Parathyroid adenoma (tissue), 2 donors: ENCODE results near the gene CTBP2.

Source experiments
- H2AFZ ChIP-seq: fragments of 300-600 bp; sonication (generic); one replicate; pipeline ENCODE4 v1.7.0; 2017; ENCODE audit warnings: antibody characterized with exemption, mild to moderate bottlenecking
- H3K27ac ChIP-seq: fragments of 300-600 bp; sonication (generic); one replicate; pipeline ENCODE4 v1.7.0; 2017
- H3K27me3 ChIP-seq: fragments of 300-600 bp; sonication (generic); one replicate; pipeline ENCODE4 v1.7.0; 2017; ENCODE audit warnings: low read length; ENCODE audit not compliant: control insufficient read depth, insufficient read depth
- H3K36me3 ChIP-seq: fragments of 300-600 bp; sonication (generic); one replicate; pipeline ENCODE4 v1.7.0; 2017; ENCODE audit warnings: low read length; ENCODE audit not compliant: control insufficient read depth, insufficient read depth
- H3K4me1 ChIP-seq: fragments of 300-600 bp; sonication (generic); one replicate; pipeline ENCODE4 v1.7.0; 2017; ENCODE audit warnings: control low read depth
- H3K4me2 ChIP-seq: fragments of 300-600 bp; sonication (generic); one replicate; pipeline ENCODE4 v1.7.0; 2017; ENCODE audit warnings: low read length
- H3K4me3 ChIP-seq: fragments of 300-600 bp; sonication (generic); one replicate; pipeline ENCODE4 v1.7.0; 2017; ENCODE audit warnings: low read depth, low read length
- H3K79me2 ChIP-seq: fragments of 300-600 bp; sonication (generic); one replicate; pipeline ENCODE4 v1.7.0; 2017; ENCODE audit warnings: control low read depth
- H3K9ac ChIP-seq: fragments of 300-600 bp; sonication (generic); one replicate; pipeline ENCODE4 v1.7.0; 2017; ENCODE audit warnings: mild to moderate bottlenecking
- H3K9me3 ChIP-seq: fragments of 300-600 bp; sonication (generic); one replicate; pipeline ENCODE4 v1.7.0; 2017; ENCODE audit warnings: low read length; ENCODE audit not compliant: control insufficient read depth
- CTCF ChIP-seq: fragments of 300-600 bp; sonication (generic); IDR thresholded peaks from one replicate; pipeline ENCODE4 v1.7.0; 2017; ENCODE audit warnings: antibody characterized with exemption, mild to moderate bottlenecking
- donor health status: primary hyperparathyroidism.

Gene CTBP2

GRCh38 chr10:124984376-124984775 is 176.0 kb downstream of the CTBP2 start:
- Histone ChIP-seq H3K27me3 (no peaks in the 10 kb centered on the region), H3K9me3 (no peaks in the 10 kb centered on the region), H3K79me2 (peaks cover 6% of the 10 kb centered on the region), H3K4me3 (no peak overlapping the region), H3K4me2 (no peak overlapping the region), H3K27ac (no peak overlapping the region), H3K36me3 (no peaks in the 10 kb centered on the region), H2AFZ (no peak overlapping the region), H3K4me1 (no peaks in the 10 kb centered on the region), H3K9ac (no peak overlapping the region)
- no peak for TF ChIP-seq CTCF

GRCh38 chr10:124983321-124983720 is 177.0 kb downstream of the CTBP2 start:
- H2AFZ ChIP-seq: no peak overlapping the region
- no peak overlapping the region for H3K4me3 ChIP-seq
- H3K4me1 ChIP-seq: peaks cover 2% of the 10 kb centered on the region
- H3K4me2 ChIP-seq: no peak overlapping the region
- peaks cover 9% of the 10 kb centered on the region for H3K79me2 ChIP-seq
- no peak overlapping the region for H3K9ac ChIP-seq
- no peaks in the 10 kb centered on the region for H3K36me3 ChIP-seq
- H3K9me3 ChIP-seq: no peaks in the 10 kb centered on the region
- no peaks in the 10 kb centered on the region for H3K27me3 ChIP-seq
- H3K27ac ChIP-seq: no peak overlapping the region
- TF ChIP-seq CTCF: no peak

- Histone ChIP-seq H3K4me2 (no peak overlapping the region), H3K9ac (no peak overlapping the region), H3K79me2 (peaks cover 16% of the 10 kb centered on the region), H3K4me1 (peaks cover 7% of the 10 kb centered on the region), H3K27me3 (no peaks in the 10 kb centered on the region), H3K9me3 (no peaks in the 10 kb centered on the region), H3K27ac (no peak overlapping the region), H2AFZ (no peak overlapping the region), H3K4me3 (no peak overlapping the region), H3K36me3 (no peaks in the 10 kb centered on the region)
- TF ChIP-seq CTCF: no peak
Measured at GRCh38 chr10:124978376-124978725, 182.0 kb downstream of the CTBP2 start.

GRCh38 chr10:124977648-124978375 is 182.6 kb downstream of the CTBP2 start:
- no peaks in the 10 kb centered on the region for H3K36me3 ChIP-seq
- H3K9me3 ChIP-seq: no peaks in the 10 kb centered on the region
- no peak overlapping the region for H2AFZ ChIP-seq
- H3K9ac ChIP-seq: no peak overlapping the region
- peaks cover 7% of the 10 kb centered on the region for H3K4me1 ChIP-seq
- peaks cover 16% of the 10 kb centered on the region for H3K79me2 ChIP-seq
- no peak overlapping the region for H3K27ac ChIP-seq
- H3K27me3 ChIP-seq: no peaks in the 10 kb centered on the region
- H3K4me2 ChIP-seq: no peak overlapping the region
- TF ChIP-seq CTCF: no peak
- no peak overlapping the region for H3K4me3 ChIP-seq

- Histone ChIP-seq H3K27me3 (no peaks in the 10 kb centered on the region), H3K4me1 (peaks cover 7% of the 10 kb centered on the region)
Measured at GRCh38 chr10:124977161-124977560, 183.2 kb downstream of the CTBP2 start.

More at GRCh38 chr10:124977161-124977560, 183.2 kb downstream of the CTBP2 start:
- Histone ChIP-seq H3K9me3 (no peaks in the 10 kb centered on the region), H3K27ac (no peak overlapping the region), H3K79me2 (peaks cover 16% of the 10 kb centered on the region), H2AFZ (no peak overlapping the region), H3K36me3 (no peaks in the 10 kb centered on the region), H3K9ac (no peak overlapping the region), H3K4me3 (no peak overlapping the region), H3K4me2 (no peak overlapping the region)
- no peak for TF ChIP-seq CTCF
